HL-60/S4 treated with phorbol 12-myristate 13-acetate at 8.2 ng/mL for 4 days and 3 days (cell line): ENCODE data around the gene ATP10A.
"Not testable (repeated sequence)": the region's sequence is repeated elsewhere in the genome, so short reads cannot be mapped to it uniquely, and the experiment has no call there.

Source experiments
- in situ Hi-C: fragments of 300-500 bp; cut with MboI; formaldehyde crosslinking; loops from 2 replicates; pipeline ENCODE4 v1.15.0; 2022; ENCODE audit warnings: low sequenced_read_pairs

The ATP10A gene

GRCh38 chr15:25883463-25884259, 20.5 kb upstream of the ATP10A start:
- in situ Hi-C loops: no loop called here

GRCh38 chr15:25882466-25882865, 19.3 kb upstream of the ATP10A start:
- in situ Hi-C loops: no loop called here

- in situ Hi-C loops: not testable (repeated sequence)
These were observed 17.8 kb upstream of the ATP10A start for GRCh38 chr15:25880877-25881276.

GRCh38 chr15:25880411-25880810, 17.3 kb upstream of the ATP10A start:
- in situ Hi-C loops: no loop called here

- in situ Hi-C loops: no loop called here
These were observed 16.3 kb upstream of the ATP10A start for GRCh38 chr15:25879438-25879837.

GRCh38 chr15:25877681-25878080, 14.6 kb upstream of the ATP10A start:
- in situ Hi-C loops: no loop called here

GRCh38 chr15:25876231-25877140, 13.4 kb upstream of the ATP10A start:
- in situ Hi-C loops: no loop called here

- in situ Hi-C loops: no loop called here
These were observed 12.4 kb upstream of the ATP10A start for GRCh38 chr15:25875566-25875965.

GRCh38 chr15:25874379-25874778, 11.3 kb upstream of the ATP10A start:
- in situ Hi-C loops: no loop called here

GRCh38 chr15:25871403-25871802, 8.3 kb upstream of the ATP10A start:
- in situ Hi-C loops: no loop called here

GRCh38 chr15:25870938-25871337, 7.8 kb upstream of the ATP10A start:
- in situ Hi-C loops: no loop called here

- in situ Hi-C loops: no loop called here
These were observed 6.6 kb upstream of the ATP10A start for GRCh38 chr15:25869701-25870100.

GRCh38 chr15:25866874-25867273, 3.7 kb upstream of the ATP10A start:
- in situ Hi-C loops: no loop called here

- in situ Hi-C loops: no loop called here
These were observed 3.1 kb upstream of the ATP10A start for GRCh38 chr15:25866251-25866650.

- in situ Hi-C loops: no loop called here
These were observed 1.8 kb upstream of the ATP10A start for GRCh38 chr15:25864966-25865365.

GRCh38 chr15:25863968-25864580, 947 bp upstream of the ATP10A start:
- in situ Hi-C loops: no loop called here

- in situ Hi-C loops: no loop called here
These were observed 536 bp downstream of the ATP10A start for GRCh38 chr15:25862472-25863110.

- in situ Hi-C loops: no loop called here
These were observed 1.1 kb downstream of the ATP10A start for GRCh38 chr15:25862071-25862471.

GRCh38 chr15:25860885-25861866, 2.0 kb downstream of the ATP10A start:
- in situ Hi-C loops: no loop called here
